HepG2 (cell line): ENCODE results near the gene OSBPL2. TPM values are rescaled to one million over a fixed set of nuclear protein-coding genes. Genes with fewer than 3 reads are reported as not detected.
A peak's percentile ranks its signal among the peaks of the same experiment; 100 is the strongest.

Experiments
- ETV5 ChIP-seq: IDR thresholded peaks from 2 replicates; pipeline ENCODE4 v1.6.1; 2018; ENCODE audit warnings: missing biosample characterization, missing genetic modification reagents, inconsistent platforms, borderline replicate concordance
- HMG20B ChIP-seq: conservative IDR thresholded peaks from 2 replicates; pipeline ENCODE4 v1.6.1; 2016; ENCODE audit warnings: missing genetic modification reagents, missing compliant biosample characterization
- HMGXB4 ChIP-seq, 2 experiments: sonication (generic) in 1 of 2; formaldehyde crosslinking in 1 of 2; IDR thresholded peaks; 2 replicates each; pipeline versions ENCODE4 v1.4.0 to v1.6.1; 2018 to 2020; ENCODE audit warnings: missing genetic modification reagents in 2 of 2, borderline replicate concordance in 1 of 2, low read depth in 1 of 2, mild to moderate bottlenecking in 1 of 2, missing biosample characterization in 1 of 2
- KLF11 ChIP-seq: IDR thresholded peaks from 2 replicates; pipeline ENCODE4 v1.6.1; 2016; ENCODE audit warnings: missing compliant biosample characterization
- MAZ ChIP-seq, 2 experiments: sonication (generic) in 1 of 2; formaldehyde crosslinking in 1 of 2; IDR thresholded peaks; 2 replicates each; pipeline versions ENCODE4 v1.5.0 to v1.6.1; 2012 to 2020; ENCODE audit warnings: low read depth in 2 of 2, mild to moderate bottlenecking in 2 of 2, borderline replicate concordance in 1 of 2, improper control_type of control experiment in 1 of 2, low read length in 1 of 2, missing genetic modification reagents in 1 of 2, moderate library complexity in 1 of 2
- NFYB ChIP-seq: sonication (generic); formaldehyde crosslinking; IDR thresholded peaks from 2 replicates; pipeline ENCODE4 v1.4.0; 2020; ENCODE audit warnings: missing genetic modification reagents
- NKX3-1 ChIP-seq: sonication (generic); formaldehyde crosslinking; IDR thresholded peaks from 2 replicates; pipeline ENCODE4 v1.5.0; 2020; ENCODE audit warnings: missing genetic modification reagents
- ZNF292 ChIP-seq: sonication (generic); formaldehyde crosslinking; IDR thresholded peaks from 2 replicates; pipeline ENCODE4 v1.8.1; 2022; ENCODE audit warnings: mild to moderate bottlenecking, low read depth, missing genetic modification reagents, borderline replicate concordance
- ZNF775 ChIP-seq: sonication (generic); formaldehyde crosslinking; IDR thresholded peaks from 2 replicates; pipeline ENCODE4 v1.4.0; 2020; ENCODE audit warnings: missing genetic modification reagents, mild to moderate bottlenecking, moderate library complexity, borderline replicate concordance
- ZSCAN12 ChIP-seq: sonication (generic); formaldehyde crosslinking; IDR thresholded peaks from 2 replicates; pipeline ENCODE4 v1.9.0; 2021; ENCODE audit warnings: mild to moderate bottlenecking, missing genetic modification reagents
- ZSCAN29 ChIP-seq: sonication (generic); formaldehyde crosslinking; conservative IDR thresholded peaks from 2 replicates; pipeline ENCODE4 v1.4.0; 2020; ENCODE audit warnings: mild to moderate bottlenecking, missing genetic modification reagents
- polyA plus RNA-seq, 8 experiments: library from polyadenylated mRNA; depleted of rRNA in 3 of 8; stranded (reverse) in 7 of 8; unstranded in 1 of 8; fragments of >200 nt; fragmentation: Illumina TruSeq in 4 of 8; extraction: Trizol in 4 of 8; gene quantifications; 2 replicates each; pipeline versions ENCODE4 v1.2.1 to v1.2.3, GENCODE V29; 2011 to 2016; ENCODE audit warnings: low read depth in 4 of 8, missing spikeins in 1 of 8, mixed read lengths in 1 of 8; ENCODE audit not compliant: insufficient read depth in 1 of 8
- total RNA-seq, 5 experiments: library from RNA; depleted of rRNA; stranded (reverse); fragments of >200 nt; fragmentation: Illumina TruSeq; extraction: Trizol; gene quantifications; 2 replicates each; pipeline ENCODE4 v1.2.3, GENCODE V29; 2016; ENCODE audit warnings: low read depth in 1 of 5
- TF ChIP-seq, protein P1 (sequence below), 2 experiments: sonication (generic) in 1 of 2; formaldehyde crosslinking in 1 of 2; IDR thresholded peaks; 2 replicates each; pipeline versions ENCODE4 v1.5.1 to v1.6.1; 2011 to 2020; ENCODE audit warnings: borderline replicate concordance in 1 of 2, low read depth in 1 of 2, low read length in 1 of 2, mild to moderate bottlenecking in 1 of 2, missing genetic modification reagents in 1 of 2, moderate library complexity in 1 of 2
- TF ChIP-seq, protein P2 (sequence below): sonication (generic); formaldehyde crosslinking; IDR thresholded peaks from 2 replicates; pipeline ENCODE4 v1.4.0; 2020; ENCODE audit warnings: missing genetic modification reagents, borderline replicate concordance

Gene OSBPL2
- total and polyA plus RNA-seq, 2 of the 13 experiments (the other 11 are each of a cell fraction or from before 2014, with no cell fraction given), result 18.5 to 37.4 TPM

- TF ChIP-seq ZSCAN12 (CRISPR knock-in tag), result no peak
- TF ChIP-seq, protein P1, sequence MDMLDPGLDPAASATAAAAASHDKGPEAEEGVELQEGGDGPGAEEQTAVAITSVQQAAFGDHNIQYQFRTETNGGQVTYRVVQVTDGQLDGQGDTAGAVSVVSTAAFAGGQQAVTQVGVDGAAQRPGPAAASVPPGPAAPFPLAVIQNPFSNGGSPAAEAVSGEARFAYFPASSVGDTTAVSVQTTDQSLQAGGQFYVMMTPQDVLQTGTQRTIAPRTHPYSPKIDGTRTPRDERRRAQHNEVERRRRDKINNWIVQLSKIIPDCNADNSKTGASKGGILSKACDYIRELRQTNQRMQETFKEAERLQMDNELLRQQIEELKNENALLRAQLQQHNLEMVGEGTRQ (IDR thresholded peaks at IDR 0.05; ENCODE audit: low read depth, low read length), result peak; percentile 89
- TF ChIP-seq, protein P1 (CRISPR knock-in tag; IDR thresholded peaks at IDR 0.05; ENCODE audit: borderline replicate concordance), result peak; percentile 84
- peak; percentile 93 for TF ChIP-seq NFYB (CRISPR knock-in tag)
- TF ChIP-seq ETV5 (CRISPR knock-in tag), result no peak; the same call in 1 of the 2 replicates
- TF ChIP-seq KLF11 (CRISPR knock-in tag), result peak; percentile 28; the same call in 1 of the 2 replicates
- no peak for TF ChIP-seq ZNF292
- peak; percentile 97 for TF ChIP-seq MAZ (IDR thresholded peaks at IDR 0.05; ENCODE audit: borderline replicate concordance, low read depth, low read length)
- TF ChIP-seq MAZ (CRISPR knock-in tag; IDR thresholded peaks at IDR 0.05; ENCODE audit: low read depth), result peak; percentile 93
- 0 out of 2 replicates have a peak, but pooled peaks have one; percentile 44 for TF ChIP-seq HMG20B (CRISPR knock-in tag)
- TF ChIP-seq NKX3-1 (CRISPR knock-in tag), result no peak
- TF ChIP-seq, protein P2, sequence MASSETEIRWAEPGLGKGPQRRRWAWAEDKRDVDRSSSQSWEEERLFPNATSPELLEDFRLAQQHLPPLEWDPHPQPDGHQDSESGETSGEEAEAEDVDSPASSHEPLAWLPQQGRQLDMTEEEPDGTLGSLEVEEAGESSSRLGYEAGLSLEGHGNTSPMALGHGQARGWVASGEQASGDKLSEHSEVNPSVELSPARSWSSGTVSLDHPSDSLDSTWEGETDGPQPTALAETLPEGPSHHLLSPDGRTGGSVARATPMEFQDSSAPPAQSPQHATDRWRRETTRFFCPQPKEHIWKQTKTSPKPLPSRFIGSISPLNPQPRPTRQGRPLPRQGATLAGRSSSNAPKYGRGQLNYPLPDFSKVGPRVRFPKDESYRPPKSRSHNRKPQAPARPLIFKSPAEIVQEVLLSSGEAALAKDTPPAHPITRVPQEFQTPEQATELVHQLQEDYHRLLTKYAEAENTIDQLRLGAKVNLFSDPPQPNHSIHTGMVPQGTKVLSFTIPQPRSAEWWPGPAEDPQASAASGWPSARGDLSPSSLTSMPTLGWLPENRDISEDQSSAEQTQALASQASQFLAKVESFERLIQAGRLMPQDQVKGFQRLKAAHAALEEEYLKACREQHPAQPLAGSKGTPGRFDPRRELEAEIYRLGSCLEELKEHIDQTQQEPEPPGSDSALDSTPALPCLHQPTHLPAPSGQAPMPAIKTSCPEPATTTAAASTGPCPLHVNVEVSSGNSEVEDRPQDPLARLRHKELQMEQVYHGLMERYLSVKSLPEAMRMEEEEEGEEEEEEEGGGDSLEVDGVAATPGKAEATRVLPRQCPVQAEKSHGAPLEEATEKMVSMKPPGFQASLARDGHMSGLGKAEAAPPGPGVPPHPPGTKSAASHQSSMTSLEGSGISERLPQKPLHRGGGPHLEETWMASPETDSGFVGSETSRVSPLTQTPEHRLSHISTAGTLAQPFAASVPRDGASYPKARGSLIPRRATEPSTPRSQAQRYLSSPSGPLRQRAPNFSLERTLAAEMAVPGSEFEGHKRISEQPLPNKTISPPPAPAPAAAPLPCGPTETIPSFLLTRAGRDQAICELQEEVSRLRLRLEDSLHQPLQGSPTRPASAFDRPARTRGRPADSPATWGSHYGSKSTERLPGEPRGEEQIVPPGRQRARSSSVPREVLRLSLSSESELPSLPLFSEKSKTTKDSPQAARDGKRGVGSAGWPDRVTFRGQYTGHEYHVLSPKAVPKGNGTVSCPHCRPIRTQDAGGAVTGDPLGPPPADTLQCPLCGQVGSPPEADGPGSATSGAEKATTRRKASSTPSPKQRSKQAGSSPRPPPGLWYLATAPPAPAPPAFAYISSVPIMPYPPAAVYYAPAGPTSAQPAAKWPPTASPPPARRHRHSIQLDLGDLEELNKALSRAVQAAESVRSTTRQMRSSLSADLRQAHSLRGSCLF, result 0 out of 2 replicates have a peak, but pooled peaks have one; percentile 52
- TF ChIP-seq ZNF775 (CRISPR knock-in tag), result no peak
- no peak; a peak in 1 of 4 replicates for TF ChIP-seq HMGXB4 (CRISPR knock-in tag; IDR thresholded peaks at IDR 0.05; ENCODE audit: borderline replicate concordance in 1 of 2, low read depth in 1 of 2)
- no peak for TF ChIP-seq ZSCAN29 (CRISPR knock-in tag)
Measured at GRCh38 chr20:62237801-62238568, at the start of gene OSBPL2 (continued).
